Common myeloid progenitor, CD34-positive (primary cell): Measurements from ENCODE around the gene PIK3R5. TPM values are rescaled to one million over a fixed set of nuclear protein-coding genes. Genes with fewer than 3 reads are reported as not detected.

Source experiments
- CTCF ChIA-PET: fragments of 350-600 bp; sonication (Branson Sonifier 250); formaldehyde crosslinking; loops from one replicate; lab custom pipeline; 2021; ENCODE audit warnings: antibody characterized with exemption; lab: Charles Lee
- POLR2A ChIA-PET: fragments of 350-600 bp; sonication (Branson Sonifier 250); formaldehyde crosslinking; loops from one replicate; lab custom pipeline; 2021; ENCODE audit warnings: antibody characterized with exemption; lab: Charles Lee
- DNase-seq, 3 donors: peaks; one replicate each; pipeline versions ENCODE4 v3.0.0 to v3.0.0-alpha.2; 2013
- H3K27ac ChIP-seq, 2 experiments: 1 replicate in 1 of 2; 2 replicates in 1 of 2; pipeline ENCODE4 v1.7.0; 2013; ENCODE audit warnings: inconsistent platforms in 2 of 2, low read length in 2 of 2, mild to moderate bottlenecking in 2 of 2, low read depth in 1 of 2, moderate library complexity in 1 of 2; ENCODE audit not compliant: severe bottlenecking in 2 of 2, insufficient read depth in 1 of 2, poor library complexity in 1 of 2
- H3K27me3 ChIP-seq, 5 experiments: replicated peaks in 2 of 5; 1 replicate in 3 of 5; 2 replicates in 2 of 5; pipeline versions ENCODE4 v1.6.1 to v1.7.0; 2013; ENCODE audit warnings: low read length in 4 of 5, mild to moderate bottlenecking in 2 of 5, moderate library complexity in 2 of 5, inconsistent platforms in 1 of 5; ENCODE audit not compliant: insufficient read depth in 5 of 5, control insufficient read depth in 4 of 5
- H3K36me3 ChIP-seq, 4 experiments: 1 replicate in 2 of 4; 2 replicates in 2 of 4; pipeline versions ENCODE4 v1.6.1 to v1.7.0; 2013; ENCODE audit warnings: low read length in 3 of 4, control low read depth in 1 of 4, mild to moderate bottlenecking in 1 of 4; ENCODE audit not compliant: control insufficient read depth in 4 of 4, insufficient read depth in 4 of 4
- H3K4me1 ChIP-seq, 4 experiments: 1 replicate in 3 of 4; 2 replicates in 1 of 4; pipeline versions ENCODE4 v1.6.1 to v1.7.1; 2013; ENCODE audit warnings: low read length in 3 of 4, mild to moderate bottlenecking in 3 of 4, control low read depth in 1 of 4, inconsistent platforms in 1 of 4, moderate library complexity in 1 of 4; ENCODE audit not compliant: control insufficient read depth in 4 of 4, insufficient read depth in 4 of 4; ENCODE audit errors: control extremely low read depth in 1 of 4
- H3K4me3 ChIP-seq, 7 experiments: 1 replicate in 4 of 7; 2 replicates in 3 of 7; pipeline versions ENCODE4 v1.5.1 to v1.7.0; 2013; ENCODE audit warnings: mild to moderate bottlenecking in 7 of 7, low read length in 6 of 7, moderate library complexity in 6 of 7, inconsistent platforms in 2 of 7, low read depth in 2 of 7, control low read depth in 1 of 7; ENCODE audit not compliant: insufficient read depth in 4 of 7, control insufficient read depth in 1 of 7; ENCODE audit errors: extremely low read depth in 1 of 7
- H3K9me3 ChIP-seq, 5 experiments: 1 replicate in 4 of 5; 2 replicates in 1 of 5; pipeline versions ENCODE4 v1.6.1 to v1.7.1; 2013; ENCODE audit warnings: low read length in 4 of 5, mild to moderate bottlenecking in 2 of 5, inconsistent platforms in 1 of 5, low read depth in 1 of 5, moderate library complexity in 1 of 5; ENCODE audit not compliant: control insufficient read depth in 4 of 5, insufficient read depth in 2 of 5; ENCODE audit errors: control extremely low read depth in 1 of 5
- WGBS: methylation state at CpG from one replicate; pipeline ENCODE4 v1.1.5; 2013; ENCODE audit not compliant: insufficient coverage; 5-methylcytosine and 5-hydroxymethylcytosine counted together
- polyA plus RNA-seq: library from polyadenylated mRNA; unstranded; fragments of 120-200 nt; gene quantifications from one replicate; pipeline ENCODE4 v1.2.1, GENCODE V29; 2013

The PIK3R5 gene, protein sequence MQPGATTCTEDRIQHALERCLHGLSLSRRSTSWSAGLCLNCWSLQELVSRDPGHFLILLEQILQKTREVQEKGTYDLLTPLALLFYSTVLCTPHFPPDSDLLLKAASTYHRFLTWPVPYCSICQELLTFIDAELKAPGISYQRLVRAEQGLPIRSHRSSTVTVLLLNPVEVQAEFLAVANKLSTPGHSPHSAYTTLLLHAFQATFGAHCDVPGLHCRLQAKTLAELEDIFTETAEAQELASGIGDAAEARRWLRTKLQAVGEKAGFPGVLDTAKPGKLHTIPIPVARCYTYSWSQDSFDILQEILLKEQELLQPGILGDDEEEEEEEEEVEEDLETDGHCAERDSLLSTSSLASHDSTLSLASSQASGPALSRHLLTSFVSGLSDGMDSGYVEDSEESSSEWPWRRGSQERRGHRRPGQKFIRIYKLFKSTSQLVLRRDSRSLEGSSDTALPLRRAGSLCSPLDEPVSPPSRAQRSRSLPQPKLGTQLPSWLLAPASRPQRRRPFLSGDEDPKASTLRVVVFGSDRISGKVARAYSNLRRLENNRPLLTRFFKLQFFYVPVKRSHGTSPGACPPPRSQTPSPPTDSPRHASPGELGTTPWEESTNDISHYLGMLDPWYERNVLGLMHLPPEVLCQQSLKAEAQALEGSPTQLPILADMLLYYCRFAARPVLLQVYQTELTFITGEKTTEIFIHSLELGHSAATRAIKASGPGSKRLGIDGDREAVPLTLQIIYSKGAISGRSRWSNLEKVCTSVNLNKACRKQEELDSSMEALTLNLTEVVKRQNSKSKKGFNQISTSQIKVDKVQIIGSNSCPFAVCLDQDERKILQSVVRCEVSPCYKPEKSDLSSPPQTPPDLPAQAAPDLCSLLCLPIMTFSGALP
- 13.2 TPM for polyA plus RNA-seq

DNA sequence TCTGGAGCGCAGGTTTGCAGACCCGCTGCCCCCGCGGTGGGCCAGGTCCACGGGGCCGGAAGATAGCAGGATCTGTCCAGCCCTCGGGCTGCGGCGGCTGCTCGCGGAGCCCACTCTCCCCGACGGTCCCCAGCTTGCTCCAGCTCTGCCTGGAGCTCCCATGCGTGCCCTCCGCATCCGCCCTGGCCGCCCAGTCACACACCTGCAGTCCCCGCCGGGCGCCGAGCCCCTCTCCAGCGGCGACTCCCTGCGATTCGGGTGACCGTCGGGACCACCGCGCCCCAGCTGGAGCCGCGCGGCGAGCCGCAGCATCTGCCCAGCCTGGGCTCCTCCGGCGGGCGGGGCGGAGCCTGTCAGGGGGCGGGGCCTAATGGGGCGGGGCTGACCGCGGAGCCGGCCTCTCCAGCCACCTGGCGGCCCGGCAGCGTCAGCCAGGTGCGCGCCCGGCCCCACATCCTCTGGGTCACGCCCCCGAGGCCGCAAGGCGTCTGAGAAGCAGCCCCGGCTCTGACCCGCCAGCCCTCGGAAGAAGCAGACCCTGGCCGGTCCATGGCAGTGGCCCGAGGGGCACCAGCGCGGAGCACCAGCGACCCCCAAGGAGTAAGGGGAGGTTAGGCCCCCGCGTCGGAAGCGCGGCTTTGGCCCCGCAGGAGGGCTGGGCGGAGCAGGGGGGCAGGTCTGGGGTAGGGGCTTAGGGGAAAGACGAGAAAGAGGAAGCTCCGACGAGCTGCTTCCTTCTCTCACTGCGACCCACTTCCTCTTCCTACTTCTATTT is at the start of gene PIK3R5:
Gene PIK3R5 (minus strand): TSS at position 314 of the 775 bp plus-strand sequence. CDS start 54,213 bp downstream, outside the sequence.
- WGBS = 0% methylated on average over 60 of the region's 72 CpGs
- ChIA-PET POLR2A (no interaction called here), CTCF (interaction anchor here (0.7 to 2.9 kb wide), 5 partner anchors 9 to 71 kb away, joined by 3 to 12 read pairs (median 3); no protein-coding TSS in a partner anchor)
- peaks cover 0 to 3% (median 0%) of the 10 kb centered on the region in 4 experiments for H3K36me3 ChIP-seq
- H3K4me1 ChIP-seq = peaks cover 3 to 47% (median 34%) of the 10 kb centered on the region in 4 experiments
- DNase-seq = peak; percentile 80 to 96 (median 93)
- peak within 1 kb of the TSS in 1 of 2 experiments; percentile 31 for H3K27ac ChIP-seq
- peak within 1 kb of the TSS; percentile 60 to 85 (median 75) for H3K4me3 ChIP-seq
- H3K27me3 ChIP-seq = no peaks in the 10 kb centered on the region
- H3K9me3 ChIP-seq = peaks cover 0 to 4% (median 0%) of the 10 kb centered on the region in 5 experiments

DNA sequence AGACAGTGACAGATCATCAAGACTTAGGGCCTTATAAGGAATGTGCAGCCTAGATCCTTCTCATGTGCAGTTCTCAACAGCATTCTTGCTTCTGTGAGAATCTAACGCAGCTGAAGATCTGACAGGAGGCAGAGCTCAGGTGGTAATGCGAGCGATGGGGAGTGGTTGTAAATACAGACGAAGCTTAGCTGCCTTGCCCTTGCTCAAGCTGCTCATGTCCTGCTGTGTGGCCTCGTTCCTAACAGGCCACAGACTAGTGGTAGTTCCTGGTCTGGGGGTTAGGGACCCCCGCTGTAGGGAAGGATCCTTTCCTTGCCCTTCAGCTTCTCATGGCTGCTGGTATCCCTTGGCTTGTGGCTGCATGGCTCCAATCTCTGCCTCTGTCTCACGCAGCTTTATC is 45.5 kb upstream of the PIK3R5 start:
- Histone ChIP-seq H3K36me3 (no peaks in the 10 kb centered on the region), H3K4me3 (no peak overlapping the region), H3K4me1 (no peaks in the 10 kb centered on the region), H3K9me3 (peaks cover 0 to 4% (median 0%) of the 10 kb centered on the region in 5 experiments), H3K27me3 (peaks cover 0 to 41% (median 16%) of the 10 kb centered on the region in 5 experiments), H3K27ac (no peak overlapping the region)
- CTCF ChIA-PET = interaction anchor here (0.7 to 1.7 kb wide), 4 partner anchors 10 to 544 kb away, joined by 3 to 5 read pairs (median 4); no protein-coding TSS in a partner anchor
- no peak for DNase-seq
- WGBS = 97% methylated on average over 7 of the region's 7 CpGs
- POLR2A ChIA-PET = no interaction called here

DNA sequence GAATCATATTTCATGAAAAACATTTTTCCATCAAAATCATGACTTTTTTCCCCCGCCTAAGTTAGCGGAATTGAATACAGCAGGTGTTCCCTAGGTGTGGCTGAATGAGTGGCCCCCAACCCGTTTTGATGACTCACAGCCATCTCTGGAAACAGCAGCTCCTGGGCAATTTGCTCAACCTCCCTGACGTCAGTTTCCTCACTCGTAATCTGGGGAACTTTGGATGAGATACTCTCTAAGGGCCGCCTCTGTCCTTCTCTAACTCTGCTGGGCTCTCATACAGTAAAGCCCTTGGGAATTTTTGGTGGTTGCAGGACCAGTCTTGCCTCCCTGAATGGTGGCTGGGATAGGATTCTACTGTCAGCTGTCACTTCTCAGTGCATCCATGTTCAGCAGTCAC is 44.2 kb upstream of the PIK3R5 start:
- CTCF ChIA-PET = no interaction called here
- H3K4me3 ChIP-seq = no peak overlapping the region
- no peak for DNase-seq
- H3K4me1 ChIP-seq = peaks cover 0 to under 1% (median 0%) of the 10 kb centered on the region in 4 experiments
- POLR2A ChIA-PET = interaction anchor here (0.6 kb wide), 1 partner anchor 49 kb away, joined by 6 read pairs; no protein-coding TSS in a partner anchor
- H3K36me3 ChIP-seq = no peaks in the 10 kb centered on the region
- WGBS = 93% methylated on average over 6 of the region's 6 CpGs
- H3K27ac ChIP-seq = no peak overlapping the region
- peaks cover 0 to 4% (median 0%) of the 10 kb centered on the region in 5 experiments for H3K9me3 ChIP-seq
- peaks cover 0 to 53% (median 22%) of the 10 kb centered on the region in 5 experiments for H3K27me3 ChIP-seq

DNA sequence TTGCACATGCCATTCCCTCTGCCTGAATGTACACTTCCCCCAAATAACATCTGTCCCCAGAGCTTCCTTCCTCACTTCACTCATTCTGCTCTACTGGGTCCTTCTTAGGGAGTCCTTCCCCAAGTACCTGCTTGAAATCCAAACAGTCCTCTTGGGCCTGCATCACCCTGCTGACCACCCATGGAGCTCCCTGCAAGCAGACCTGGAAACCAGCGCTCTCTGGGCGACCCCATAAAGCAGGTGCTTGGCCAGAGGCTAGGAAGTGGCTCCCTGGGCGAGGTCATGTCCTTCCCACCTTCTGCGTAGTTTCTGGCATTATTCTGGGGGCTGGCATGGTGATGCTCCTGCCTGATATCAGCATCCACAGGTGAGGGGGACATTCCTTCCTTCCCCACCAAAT is 43.6 kb upstream of the PIK3R5 start:
- ChIA-PET CTCF (no interaction called here), POLR2A (interaction anchor here (0.6 kb wide), 1 partner anchor 50 kb away, joined by 6 read pairs; no protein-coding TSS in a partner anchor)
- no peaks in the 10 kb centered on the region for H3K36me3 ChIP-seq
- H3K4me3 ChIP-seq = no peak overlapping the region
- peaks cover 0 to 7% (median 5%) of the 10 kb centered on the region in 4 experiments for H3K4me1 ChIP-seq
- H3K9me3 ChIP-seq = peaks cover 0 to 4% (median 0%) of the 10 kb centered on the region in 5 experiments
- WGBS = 100% methylated on average over 2 of the region's 4 CpGs
- no peak overlapping the region for H3K27ac ChIP-seq
- H3K27me3 ChIP-seq = peaks cover 0 to 58% (median 25%) of the 10 kb centered on the region in 5 experiments
- no peak for DNase-seq

DNA sequence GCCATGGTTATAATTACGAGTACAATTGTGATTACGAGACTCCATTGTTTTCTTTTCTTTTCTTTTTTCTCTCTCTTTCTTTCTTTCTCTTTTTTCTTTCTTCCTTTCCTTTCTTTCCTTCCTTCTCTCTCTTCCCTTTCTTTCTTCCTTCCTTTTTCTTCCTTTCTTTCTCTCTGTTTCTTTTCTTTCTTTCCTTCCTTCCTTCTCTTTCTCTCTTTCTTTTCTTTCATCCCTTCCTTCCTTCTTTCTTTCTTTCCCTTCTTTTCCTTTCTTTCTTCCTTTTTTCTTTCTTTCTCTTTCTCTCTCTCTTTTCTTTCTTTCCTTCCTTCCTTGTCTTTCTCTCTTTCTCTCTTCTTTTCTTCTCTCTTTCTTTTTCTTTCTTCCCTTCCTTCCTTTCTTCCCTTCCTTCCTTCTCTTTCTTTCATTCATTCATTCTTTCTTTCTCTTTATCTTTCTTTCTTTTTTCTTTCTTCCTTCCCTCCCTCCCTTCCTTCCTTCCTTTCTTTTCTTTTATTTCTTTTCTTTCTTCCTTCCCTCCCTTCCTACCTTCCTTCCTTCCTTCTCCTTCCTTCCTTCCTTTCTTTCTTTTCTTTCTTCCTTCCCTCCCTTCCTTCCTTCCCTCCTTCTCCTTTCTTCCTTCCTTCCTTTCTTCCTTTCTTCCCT is 41.7 kb upstream of the PIK3R5 start:
- Histone ChIP-seq H3K36me3 (no peaks in the 10 kb centered on the region), H3K4me3 (no peak overlapping the region), H3K9me3 (peaks cover 0 to 4% (median 0%) of the 10 kb centered on the region in 5 experiments), H3K4me1 (peaks cover 0 to 25% (median 22%) of the 10 kb centered on the region in 4 experiments), H3K27ac (no peak overlapping the region), H3K27me3 (peaks cover 0 to 77% (median 30%) of the 10 kb centered on the region in 5 experiments)
- no peak for DNase-seq
- ChIA-PET CTCF (interaction anchor here (0.6 kb wide), 1 partner anchor 36 kb away, joined by 3 read pairs; no protein-coding TSS in a partner anchor), POLR2A (no interaction called here)
- WGBS = 94% methylated on average over 2 of the region's 2 CpGs
